GM15510 (cell line): ENCODE measurements around the gene BLOC1S1.

Experiments used
- POLR2A ChIP-seq: IDR thresholded peaks from 3 replicates; pipeline ENCODE4 v1.6.1; 2011; ENCODE audit warnings: borderline replicate concordance; ENCODE audit not compliant: insufficient read length; ENCODE audit errors: extremely low read depth

Gene BLOC1S1

GRCh38 chr12:55715833-55716581 is at the start of gene BLOC1S1:
Gene BLOC1S1 (plus strand): TSS chr12:55716046. CDS start chr12:55716052, 6 bp downstream.
- TF ChIP-seq POLR2A, result peak; percentile 46

GRCh38 chr12:55666508-55666907 is 49.3 kb upstream of the BLOC1S1 start:
- TF ChIP-seq POLR2A, result no peak

GRCh38 chr12:55670276-55670675 is 45.6 kb upstream of the BLOC1S1 start:
- TF ChIP-seq POLR2A, result no peak

DNA sequence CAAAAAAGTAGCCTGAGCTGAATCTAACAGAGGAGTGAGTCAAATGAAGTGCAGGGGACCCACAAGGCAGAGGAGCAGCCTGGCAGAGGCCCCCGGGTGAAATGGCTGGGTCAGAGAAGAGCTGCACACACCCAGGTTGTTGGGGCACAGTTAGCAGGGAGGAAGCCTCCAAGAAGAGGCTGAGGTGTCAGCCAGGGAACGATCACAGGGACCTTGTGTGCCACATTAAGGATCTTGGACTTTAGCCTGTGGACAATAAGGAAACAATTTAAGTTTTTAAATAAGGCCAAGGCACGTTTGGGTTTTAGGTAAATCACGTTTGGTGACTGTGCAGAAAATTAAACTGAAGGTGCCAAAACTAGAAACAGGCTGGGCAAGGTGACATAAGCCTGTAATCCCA is 44.1 kb upstream of the BLOC1S1 start:
- no peak for TF ChIP-seq POLR2A

DNA sequence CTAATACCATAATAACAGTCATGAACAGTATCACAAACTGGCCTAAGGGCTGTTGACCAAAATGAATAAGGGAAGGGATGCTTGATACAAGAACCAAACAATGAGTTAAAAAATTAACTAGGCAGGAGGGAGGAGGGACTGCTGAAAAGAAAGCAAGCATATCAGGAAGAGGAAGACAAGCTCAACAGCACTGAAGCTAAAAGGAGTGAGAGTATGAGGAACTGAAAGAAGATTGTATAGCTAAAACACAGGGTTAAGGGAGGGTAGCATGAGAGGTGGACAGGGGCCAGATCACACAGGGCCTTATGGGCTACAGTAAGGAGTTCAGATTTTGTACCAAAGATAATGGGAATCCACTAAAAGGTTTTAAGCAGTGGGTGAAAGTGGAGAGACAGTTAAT is 42.2 kb upstream of the BLOC1S1 start:
- TF ChIP-seq POLR2A, result no peak

DNA sequence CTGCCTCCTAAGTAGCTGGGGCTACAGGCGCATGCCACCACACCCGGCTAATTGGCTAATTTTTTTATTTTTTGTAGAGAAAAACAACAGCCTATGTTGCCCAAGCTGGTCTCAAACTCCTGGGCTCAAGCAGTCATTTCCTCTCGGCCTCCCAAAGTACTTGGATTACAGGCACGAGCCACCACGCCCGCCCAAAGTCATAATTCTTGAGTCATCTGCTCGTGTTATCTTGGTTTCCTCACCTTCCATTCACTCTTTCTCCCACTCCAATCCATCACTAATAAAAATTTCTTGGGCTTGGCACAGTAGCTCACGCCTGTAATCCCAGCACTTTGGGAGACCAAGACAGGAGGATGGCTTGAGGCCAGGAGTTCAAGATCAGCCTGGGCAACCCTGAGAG is 40.2 kb upstream of the BLOC1S1 start:
- TF ChIP-seq POLR2A, result no peak

- no peak for TF ChIP-seq POLR2A
Observed at GRCh38 chr12:55676707-55677106, 39.1 kb upstream of the BLOC1S1 start.

- TF ChIP-seq POLR2A, result no peak
Observed at GRCh38 chr12:55679691-55680090, 36.2 kb upstream of the BLOC1S1 start.

DNA sequence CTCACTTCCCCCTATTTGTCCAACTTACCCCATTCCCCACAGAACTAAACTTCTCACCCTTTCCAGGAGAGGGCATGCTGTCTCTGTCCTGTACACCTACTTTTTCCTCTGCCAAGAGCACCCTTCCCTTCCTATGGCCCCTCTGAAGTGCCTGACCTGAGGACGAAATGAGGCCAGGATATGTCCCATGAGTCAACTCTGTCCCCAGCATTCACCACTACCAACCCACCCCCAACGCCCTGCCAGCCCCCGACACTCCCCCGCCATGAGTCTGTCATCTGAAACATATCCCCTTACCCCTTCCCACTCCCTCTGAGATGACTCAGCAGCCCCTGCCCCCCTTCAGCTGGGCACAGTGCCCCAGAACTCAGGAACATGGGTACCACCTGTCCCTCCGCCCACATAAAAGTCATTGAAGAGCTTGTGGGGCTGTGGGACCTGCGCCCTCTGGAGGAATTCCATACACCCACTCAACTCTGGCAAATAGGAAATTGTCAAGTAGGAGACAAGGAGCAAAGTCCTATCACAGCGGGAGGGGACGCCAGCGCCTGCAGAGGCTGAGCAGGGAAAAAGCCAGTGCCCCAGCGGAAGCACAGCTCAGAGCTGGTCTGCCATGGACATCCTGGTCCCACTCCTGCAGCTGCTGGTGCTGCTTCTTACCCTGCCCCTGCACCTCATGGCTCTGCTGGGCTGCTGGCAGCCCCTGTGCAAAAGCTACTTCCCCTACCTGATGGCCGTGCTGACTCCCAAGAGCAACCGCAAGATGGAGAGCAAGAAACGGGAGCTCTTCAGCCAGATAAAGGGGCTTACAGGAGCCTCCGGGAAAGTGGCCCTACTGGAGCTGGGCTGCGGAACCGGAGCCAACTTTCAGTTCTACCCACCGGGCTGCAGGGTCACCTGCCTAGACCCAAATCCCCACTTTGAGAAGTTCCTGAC is 34.4 kb upstream of the BLOC1S1 start:
- no peak for TF ChIP-seq POLR2A

DNA sequence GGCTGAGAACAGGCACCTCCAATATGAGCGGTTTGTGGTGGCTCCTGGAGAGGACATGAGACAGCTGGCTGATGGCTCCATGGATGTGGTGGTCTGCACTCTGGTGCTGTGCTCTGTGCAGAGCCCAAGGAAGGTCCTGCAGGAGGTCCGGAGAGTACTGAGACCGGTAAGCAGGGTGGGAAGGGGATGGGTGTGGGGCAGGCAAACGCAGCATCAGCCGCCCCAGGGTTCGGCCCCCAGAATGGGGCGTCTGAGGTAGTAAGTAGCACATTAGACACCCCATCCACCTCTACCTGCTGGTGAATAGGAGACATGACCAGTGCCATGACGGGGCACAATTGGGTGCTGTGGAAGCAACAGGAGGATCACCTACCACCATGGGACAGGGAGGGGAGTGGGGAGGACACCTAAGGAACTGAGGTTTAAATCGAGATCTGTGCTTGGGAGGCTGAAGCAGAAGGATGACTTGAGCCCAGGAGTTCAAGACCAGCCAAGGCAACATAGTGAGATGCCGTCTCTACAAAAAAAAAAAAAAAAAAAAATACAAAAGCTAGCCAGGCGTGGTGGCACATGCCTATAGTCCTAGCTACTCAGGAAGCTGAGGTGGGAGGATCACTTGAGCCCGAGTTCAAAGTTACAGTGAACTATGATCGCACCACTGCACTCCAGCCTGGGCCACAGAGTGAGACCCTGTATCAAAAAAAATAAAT is 33.6 kb upstream of the BLOC1S1 start:
- TF ChIP-seq POLR2A, result no peak

DNA sequence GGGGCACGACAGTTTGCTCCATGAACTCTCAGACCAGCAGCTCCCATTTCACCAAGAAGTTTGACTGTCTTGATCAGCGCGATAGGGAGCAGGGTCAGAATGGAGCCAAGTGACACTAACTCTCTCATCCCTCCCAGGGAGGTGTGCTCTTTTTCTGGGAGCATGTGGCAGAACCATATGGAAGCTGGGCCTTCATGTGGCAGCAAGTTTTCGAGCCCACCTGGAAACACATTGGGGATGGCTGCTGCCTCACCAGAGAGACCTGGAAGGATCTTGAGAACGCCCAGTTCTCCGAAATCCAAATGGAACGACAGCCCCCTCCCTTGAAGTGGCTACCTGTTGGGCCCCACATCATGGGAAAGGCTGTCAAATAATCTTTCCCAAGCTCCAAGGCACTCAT is 32.2 kb upstream of the BLOC1S1 start:
- TF ChIP-seq POLR2A, result no peak

DNA sequence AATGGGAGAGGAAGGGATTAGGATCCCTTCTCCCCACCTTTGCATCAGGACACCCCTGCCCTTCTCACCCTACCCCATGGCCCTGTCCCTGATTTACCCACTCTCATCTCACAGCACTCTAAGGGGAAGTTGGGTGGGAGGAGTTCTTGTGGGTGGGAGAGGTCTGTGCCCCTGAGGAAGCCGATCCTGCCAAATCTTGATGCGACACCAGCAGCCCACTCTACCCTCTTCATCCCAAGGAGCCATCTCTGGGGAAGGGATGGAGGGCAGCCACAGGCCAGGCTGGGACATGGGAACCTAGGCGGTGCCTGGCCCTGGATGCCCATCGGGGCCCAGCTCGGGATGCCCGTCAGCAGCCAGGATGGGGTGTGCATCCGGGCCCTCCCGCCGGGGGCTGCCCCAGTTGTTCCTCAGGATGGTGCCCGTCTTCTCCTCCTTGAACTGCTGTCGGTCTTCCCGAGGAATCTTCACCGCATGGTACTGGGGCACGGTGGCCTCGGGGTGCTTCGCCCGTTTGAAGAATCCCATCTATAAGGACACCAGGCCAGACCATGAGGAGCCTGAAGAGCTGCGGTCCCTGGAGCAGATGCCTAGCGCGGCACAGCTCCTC is 31.0 kb upstream of the BLOC1S1 start:
- no peak for TF ChIP-seq POLR2A

DNA sequence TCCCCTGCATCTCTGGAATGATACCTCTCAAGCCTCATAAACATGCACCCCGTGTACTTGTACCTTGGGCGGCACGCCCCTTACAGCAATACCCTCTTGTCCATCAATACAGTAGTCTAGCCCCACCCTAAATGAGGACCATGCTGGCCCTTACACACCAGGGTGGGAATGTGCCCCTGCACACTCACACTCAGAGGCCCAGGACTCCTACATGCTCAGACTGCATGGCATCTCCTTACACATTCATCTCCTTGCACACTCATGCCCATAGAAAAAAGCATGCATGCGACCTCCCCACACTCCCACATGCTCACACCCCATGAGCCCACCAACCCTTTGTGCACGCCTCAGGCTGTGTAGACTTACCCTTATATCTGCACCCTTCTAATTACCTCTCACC is 30.2 kb upstream of the BLOC1S1 start:
- no peak for TF ChIP-seq POLR2A

- no peak for TF ChIP-seq POLR2A
Observed at GRCh38 chr12:55686366-55687010, 29.4 kb upstream of the BLOC1S1 start.

GRCh38 chr12:55687746-55688145 is 28.1 kb upstream of the BLOC1S1 start:
- no peak for TF ChIP-seq POLR2A
